ENCODE measurements around the gene GMDS. TPM values are rescaled to one million over a fixed set of nuclear protein-coding genes. Genes with fewer than 3 reads are reported as not detected.

The GMDS gene
- total and polyA plus RNA-seq, 2 of the 8 experiments (the other 6 are each of a cell fraction or from before 2014, with no cell fraction given): 16.8 to 50.0 TPM

- no peak overlapping the region for H2BK15ac ChIP-seq (ENCODE audit: low read length)
- no peak overlapping the region for H3K14ac ChIP-seq (ENCODE audit: insufficient read length)
- no peak overlapping the region for H4K5ac ChIP-seq (ENCODE audit: insufficient read length, low read depth, low read length)
- H3K4ac ChIP-seq (replicated peaks; ENCODE audit: insufficient read length, low read depth, low read length): no peak overlapping the region
- H3K56ac ChIP-seq (replicated peaks; ENCODE audit: insufficient read length, low read depth, low read length): no peak overlapping the region
- H3K27ac ChIP-seq (ENCODE audit: low read depth, low read length): no peak overlapping the region
- H2BK5ac ChIP-seq (ENCODE audit: low read depth, low read length): no peak overlapping the region
- DNase-seq (ENCODE audit: low read depth in 1 of 2, low spot score in 2 of 2) (no peak), FAIRE-seq (no peak)
- H3K4me1 ChIP-seq (replicated peaks in 1 of 4; ENCODE audit: control insufficient read depth in 3 of 4, insufficient read depth in 4 of 4, low read length in 3 of 4): no peaks in the 10 kb centered on the region
- no peak overlapping the region for H4K91ac ChIP-seq (replicated peaks; ENCODE audit: insufficient read length, low read length)
- no peak overlapping the region for H2AK5ac ChIP-seq (ENCODE audit: low read depth, low read length)
- peaks cover 0 to 5% of the 10 kb centered on the region in 2 experiments; a peak in 1 of 4 replicates for H3K79me2 ChIP-seq (ENCODE audit: control insufficient read depth in 1 of 2, insufficient read depth in 2 of 2, low read length in 2 of 2)
- no peak overlapping the region for H3K4me2 ChIP-seq (ENCODE audit: insufficient read depth in 1 of 2, low read depth in 2 of 2, low read length in 2 of 2)
- no peak overlapping the region for H2BK120ac ChIP-seq (replicated peaks; ENCODE audit: low read depth, low read length)
- no peak overlapping the region for H3K9ac ChIP-seq (replicated peaks in 1 of 4; ENCODE audit: extremely low read depth in 1 of 4, low read depth in 3 of 4, low read length in 3 of 4)
- H3K23ac ChIP-seq (ENCODE audit: insufficient read length): no peak overlapping the region
- no peak overlapping the region for H3K18ac ChIP-seq (ENCODE audit: extremely low read depth, low read length)
- H3K23me2 ChIP-seq (ENCODE audit: low read depth, low read length): no peaks in the 10 kb centered on the region; the same call in 1 of the 2 replicates
- no peak overlapping the region for H4K8ac ChIP-seq (ENCODE audit: extremely low read depth, insufficient read depth, low read length)
- H3K4me3 ChIP-seq (ENCODE audit: extremely low read depth in 1 of 4, insufficient read depth in 2 of 4, low read depth in 3 of 4, low read length in 4 of 4): no peak overlapping the region
- 91% methylated on average over 2 of the region's 2 CpGs; no CpG with 5 or more reads in 1 of the 2 experiments for WGBS, 2 experiments (ENCODE audit: extremely low coverage in 1 of 2, insufficient coverage in 1 of 2, insufficient read length in 1 of 2, insufficient replicate concordance in 2 of 2, low coverage in 1 of 2, low lambda C conversion rate in 2 of 2, missing lambda C conversion rate in 1 of 2)
- H2BK12ac ChIP-seq (ENCODE audit: low read depth, low read length): no peak overlapping the region
- no peaks in the 10 kb centered on the region for H3K27me3 ChIP-seq (replicated peaks in 1 of 4; ENCODE audit: control insufficient read depth in 3 of 4, extremely low read depth in 1 of 4, insufficient read depth in 3 of 4, low read length in 3 of 4)
- POLR2A ChIA-PET (ENCODE audit: partially characterized antibody): no interaction called here
- no peaks in the 10 kb centered on the region for H4K20me1 ChIP-seq (replicated peaks in 1 of 2; ENCODE audit: control insufficient read depth in 1 of 2, insufficient read depth in 2 of 2, low read length in 2 of 2)
- no peaks in the 10 kb centered on the region for H3K9me3 ChIP-seq (ENCODE audit: insufficient read depth in 2 of 2, low read depth in 1 of 2, low read length in 1 of 2)
- TF ChIP-seq MAX (IDR thresholded peaks at IDR 0.05) (no peak), RAD21 (IDR thresholded peaks at IDR 0.05 in 1 of 2, conservative IDR thresholded peaks at IDR 0.05 in 1 of 2; ENCODE audit: low read depth in 2 of 2, low read length in 2 of 2) (peak in 1 of 2 experiments; percentile 8; a peak in 1 of 4 replicates), POLR2A (IDR thresholded peaks at IDR 0.05; ENCODE audit: control extremely low read depth in 1 of 2, low read depth in 2 of 2, low read length in 2 of 2) (no peak)
- no peak overlapping the region for H2AFZ ChIP-seq (ENCODE audit: low read length)
- CTCF ChIA-PET (ENCODE audit: partially characterized antibody): interaction anchor here (1.4 kb wide), 1 partner anchor 24 kb away, joined by 4 read pairs; no protein-coding TSS in a partner anchor
- peaks cover 2% of the 10 kb centered on the region; the same call in 1 of the 2 replicates for H3K79me1 ChIP-seq (ENCODE audit: low read depth, low read length)
- no peak overlapping the region for H2BK20ac ChIP-seq (ENCODE audit: low read length)
- no peaks in the 10 kb centered on the region for H3K36me3 ChIP-seq (ENCODE audit: control insufficient read depth in 2 of 4, insufficient read depth in 4 of 4, low read length in 3 of 4)
These were observed 59.9 kb downstream of the GMDS start for GRCh38 chr6:2185466-2185865.
